ENCODE data around the gene TTLL6.

The TTLL6 gene

DNA sequence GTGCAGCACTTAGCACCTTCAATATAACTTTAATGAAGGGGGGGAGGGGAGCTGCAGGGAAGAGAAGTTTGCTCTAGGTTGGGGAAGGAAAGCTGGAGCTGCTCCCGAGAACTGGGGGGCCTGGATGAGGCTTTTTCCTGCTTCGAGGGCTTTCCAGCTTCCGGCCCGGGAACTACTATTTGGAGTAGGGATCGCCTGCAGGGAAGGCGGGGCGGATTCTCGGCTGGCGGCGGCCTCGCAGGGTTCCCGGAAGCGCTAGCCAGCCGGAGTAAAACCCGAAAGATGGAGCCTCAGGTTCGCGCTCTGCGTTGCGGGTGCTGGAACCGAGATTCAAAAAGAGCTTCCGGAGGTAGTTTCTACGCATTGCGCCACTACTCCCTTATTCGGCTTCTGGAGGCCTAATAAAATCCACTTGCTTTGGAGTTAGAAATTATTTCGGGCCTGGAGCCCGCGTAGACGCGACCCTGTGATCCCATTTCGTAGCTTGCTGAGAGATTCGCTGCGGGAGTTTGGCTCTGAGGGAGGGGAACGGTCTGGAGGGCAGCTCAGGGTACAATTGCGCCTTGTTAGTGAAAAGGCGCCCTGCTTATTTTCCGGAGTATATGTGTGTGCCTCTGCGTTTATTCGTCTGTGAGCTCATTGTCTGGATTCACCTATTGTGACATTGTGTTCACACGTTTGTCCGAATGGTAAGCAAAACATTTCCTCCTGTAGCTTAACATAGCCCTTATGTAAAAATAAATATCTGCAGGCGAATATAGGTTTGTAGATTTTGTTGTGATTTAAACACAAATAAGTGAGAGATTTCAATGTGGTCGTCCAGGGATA lies 93.4 kb downstream of the TTLL6 start:
- no peaks in the 10 kb centered on the region for H3K36me3 ChIP-seq
- no peak overlapping the region for H3K27ac ChIP-seq
- DNase-seq, result no peak

DNA sequence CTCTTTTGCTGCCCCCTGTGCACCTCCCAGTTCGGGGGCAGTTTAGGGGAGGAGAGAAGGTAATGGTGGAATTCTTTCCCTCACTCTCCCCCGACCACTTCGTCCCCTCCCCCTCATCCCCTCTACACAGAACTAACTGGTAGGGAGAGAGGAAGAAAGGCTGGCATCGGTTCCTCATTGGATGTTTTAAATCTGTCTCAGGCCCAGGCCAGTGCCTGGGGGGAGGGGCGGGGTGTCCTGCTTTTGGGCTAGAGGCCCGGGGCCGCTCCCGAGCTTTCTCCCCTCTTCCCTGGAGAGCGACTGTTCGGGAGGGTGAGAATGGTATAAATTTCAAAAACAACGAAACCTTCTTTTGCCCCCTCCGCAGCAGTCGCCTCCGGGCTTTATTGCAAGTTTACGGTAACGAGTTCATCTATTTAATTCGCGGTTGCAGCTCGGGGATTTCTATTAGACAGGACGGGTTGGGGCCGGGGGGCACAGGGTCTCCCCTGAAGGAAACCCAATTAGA lies 94.1 kb downstream of the TTLL6 start, which contains the start of gene PRAC2:
Gene PRAC2 (plus strand): TSS at position 271 of the 508 bp plus-strand sequence. CDS start 1,226 bp downstream, outside the sequence.
- DNase-seq, result no peak
- no peak within 1 kb of the TSS for H3K27ac ChIP-seq
- no peak within 1 kb of the TSS for H3K4me3 ChIP-seq (ENCODE audit: low read depth, low read length)
- TF ChIP-seq, protein P1, sequence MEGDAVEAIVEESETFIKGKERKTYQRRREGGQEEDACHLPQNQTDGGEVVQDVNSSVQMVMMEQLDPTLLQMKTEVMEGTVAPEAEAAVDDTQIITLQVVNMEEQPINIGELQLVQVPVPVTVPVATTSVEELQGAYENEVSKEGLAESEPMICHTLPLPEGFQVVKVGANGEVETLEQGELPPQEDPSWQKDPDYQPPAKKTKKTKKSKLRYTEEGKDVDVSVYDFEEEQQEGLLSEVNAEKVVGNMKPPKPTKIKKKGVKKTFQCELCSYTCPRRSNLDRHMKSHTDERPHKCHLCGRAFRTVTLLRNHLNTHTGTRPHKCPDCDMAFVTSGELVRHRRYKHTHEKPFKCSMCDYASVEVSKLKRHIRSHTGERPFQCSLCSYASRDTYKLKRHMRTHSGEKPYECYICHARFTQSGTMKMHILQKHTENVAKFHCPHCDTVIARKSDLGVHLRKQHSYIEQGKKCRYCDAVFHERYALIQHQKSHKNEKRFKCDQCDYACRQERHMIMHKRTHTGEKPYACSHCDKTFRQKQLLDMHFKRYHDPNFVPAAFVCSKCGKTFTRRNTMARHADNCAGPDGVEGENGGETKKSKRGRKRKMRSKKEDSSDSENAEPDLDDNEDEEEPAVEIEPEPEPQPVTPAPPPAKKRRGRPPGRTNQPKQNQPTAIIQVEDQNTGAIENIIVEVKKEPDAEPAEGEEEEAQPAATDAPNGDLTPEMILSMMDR (IDR thresholded peaks at IDR 0.05; ENCODE audit: low read depth, low read length), result no peak
- H3K9me3 ChIP-seq (ENCODE audit: severe bottlenecking), result peaks cover 27% of the 10 kb centered on the region
- peaks cover 98% of the 10 kb centered on the region for H3K27me3 ChIP-seq (ENCODE audit: insufficient read depth, low read depth, severe bottlenecking)
- H3K36me3 ChIP-seq, result no peaks in the 10 kb centered on the region

More for the DNA sequence above, 93.4 kb downstream of the TTLL6 start:
- Histone ChIP-seq H3K9me3 (ENCODE audit: severe bottlenecking) (peaks cover 22% of the 10 kb centered on the region), H3K27me3 (ENCODE audit: insufficient read depth, low read depth, severe bottlenecking) (peaks cover 100% of the 10 kb centered on the region), H3K4me3 (ENCODE audit: low read depth, low read length) (no peak overlapping the region)
- TF ChIP-seq, protein P1 (IDR thresholded peaks at IDR 0.05; ENCODE audit: low read depth, low read length), result no peak

DNA sequence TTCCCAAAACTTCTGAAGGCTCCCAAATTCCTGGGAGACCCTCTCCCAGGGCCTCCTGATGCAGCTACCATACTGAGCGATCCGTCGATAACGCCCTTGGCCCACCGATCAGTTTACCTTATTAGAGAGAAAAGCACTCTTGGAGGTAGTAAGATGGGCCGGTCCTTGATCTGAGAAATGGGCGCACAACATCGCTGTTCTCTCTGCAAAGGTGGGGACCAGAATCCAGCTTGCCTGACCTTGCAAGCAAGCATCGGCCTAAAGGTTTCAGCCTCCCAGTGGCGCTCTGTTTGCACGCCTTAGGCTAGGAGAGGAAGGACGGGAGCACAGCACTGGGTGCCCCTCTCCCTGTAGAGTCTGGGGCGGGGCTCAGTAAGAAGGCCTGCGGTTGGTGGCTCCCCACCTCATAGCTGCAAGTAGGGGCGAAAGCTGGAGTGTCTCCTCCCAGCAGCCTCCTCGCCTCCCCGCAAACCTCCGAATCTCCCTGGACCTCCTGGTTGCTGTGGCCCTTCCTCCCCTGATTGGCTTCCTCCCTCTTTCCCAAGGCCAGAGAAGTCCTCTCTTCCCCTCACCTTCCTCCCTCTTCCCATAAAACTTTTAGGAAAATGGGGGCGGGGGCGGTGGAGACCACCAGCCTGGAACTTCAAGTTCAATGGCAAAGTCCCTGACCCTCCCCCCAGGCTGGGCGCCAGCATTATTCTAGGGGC lies 94.7 kb downstream of the TTLL6 start, which contains the start of gene PRAC1:
Gene PRAC1 (minus strand): TSS at position 318 of the 707 bp plus-strand sequence. CDS start 126 bp downstream, at position 192.
- Histone ChIP-seq H3K4me3 (ENCODE audit: low read depth, low read length) (no peak within 1 kb of the TSS), H3K27ac (no peak within 1 kb of the TSS)
- DNase-seq, result no peak

DNA sequence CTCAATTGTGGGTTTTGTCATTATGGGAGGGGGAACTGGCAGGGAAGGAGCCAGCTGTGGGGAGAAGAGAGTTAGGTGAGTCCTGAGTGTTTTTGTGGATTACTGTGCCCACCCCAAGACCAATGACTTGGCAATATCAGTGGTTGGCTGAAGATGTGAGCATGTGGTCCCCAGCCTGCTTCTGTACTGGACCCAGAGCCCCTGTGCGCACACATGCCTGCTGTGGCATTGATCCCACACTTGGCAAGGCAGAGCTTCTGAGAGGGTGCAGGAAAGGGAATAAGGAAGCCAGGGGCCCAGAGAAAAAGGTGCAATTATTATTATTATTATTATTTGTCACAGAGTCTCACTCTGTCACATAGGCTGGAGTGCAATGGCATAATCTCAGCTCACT lies 96.0 kb downstream of the TTLL6 start:
- DNase-seq, result no peak
- Histone ChIP-seq H3K36me3 (no peaks in the 10 kb centered on the region), H3K9me3 (ENCODE audit: severe bottlenecking) (peaks cover 34% of the 10 kb centered on the region), H3K27ac (no peak overlapping the region), H3K4me3 (ENCODE audit: low read depth, low read length) (no peak overlapping the region), H3K27me3 (ENCODE audit: insufficient read depth, low read depth, severe bottlenecking) (peaks cover 97% of the 10 kb centered on the region)
- TF ChIP-seq, protein P1 (IDR thresholded peaks at IDR 0.05; ENCODE audit: low read depth, low read length), result no peak

More for the DNA sequence above, 94.7 kb downstream of the TTLL6 start, which contains the start of gene PRAC1:
- no peaks in the 10 kb centered on the region for H3K36me3 ChIP-seq
- TF ChIP-seq, protein P1 (IDR thresholded peaks at IDR 0.05; ENCODE audit: low read depth, low read length), result no peak
- peaks cover 29% of the 10 kb centered on the region for H3K9me3 ChIP-seq (ENCODE audit: severe bottlenecking)
- H3K27me3 ChIP-seq (ENCODE audit: insufficient read depth, low read depth, severe bottlenecking), result peaks cover 98% of the 10 kb centered on the region

DNA sequence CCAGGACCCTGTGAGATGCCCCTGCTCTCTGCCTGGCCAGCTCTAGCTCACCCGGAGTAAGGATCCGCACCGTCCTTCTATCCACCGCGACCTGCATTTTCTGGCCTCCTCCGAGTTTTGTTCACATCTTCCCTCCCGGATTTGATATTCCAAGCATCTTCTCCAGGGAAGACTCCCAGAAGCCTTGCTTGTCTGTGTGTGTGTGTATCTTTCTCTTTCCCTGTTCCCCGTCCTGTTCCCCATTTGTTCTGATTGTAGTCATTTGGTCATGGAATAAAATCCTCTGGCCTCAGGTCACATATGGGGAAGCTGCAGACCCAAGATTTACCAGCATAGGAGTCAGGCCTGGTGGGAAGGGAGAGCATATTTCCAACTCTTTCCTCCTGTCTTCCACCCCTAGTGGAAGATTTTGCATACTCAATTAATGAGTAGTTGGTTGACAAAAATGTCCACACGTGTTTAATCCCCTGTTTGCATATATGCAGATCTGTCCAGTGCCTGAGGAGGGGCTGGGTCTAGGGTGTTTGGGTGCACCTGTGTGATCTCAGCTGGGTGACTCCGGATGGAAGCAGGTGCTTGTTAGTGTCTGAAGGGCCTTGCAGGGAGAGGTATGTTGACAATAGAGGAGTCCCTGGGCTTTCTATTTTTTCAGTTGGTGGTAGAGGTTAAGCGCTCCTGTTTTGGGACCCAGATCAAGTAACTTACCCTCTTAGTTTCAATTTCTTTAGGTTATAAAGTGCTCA lies 96.6 kb downstream of the TTLL6 start:
- peaks cover 33% of the 10 kb centered on the region for H3K9me3 ChIP-seq (ENCODE audit: severe bottlenecking)
- H3K27me3 ChIP-seq (ENCODE audit: insufficient read depth, low read depth, severe bottlenecking), result peaks cover 95% of the 10 kb centered on the region
- no peak overlapping the region for H3K27ac ChIP-seq
- no peak overlapping the region for H3K4me3 ChIP-seq (ENCODE audit: low read depth, low read length)
- no peaks in the 10 kb centered on the region for H3K36me3 ChIP-seq
- TF ChIP-seq, protein P1 (IDR thresholded peaks at IDR 0.05; ENCODE audit: low read depth, low read length), result no peak
- no peak for DNase-seq
